HepG2 (cell line): Measurements from ENCODE around the gene KDM4B. TPM values are rescaled to one million over a fixed set of nuclear protein-coding genes. Genes with fewer than 3 reads are reported as not detected.

Experiments used
- ARNTL ChIP-seq: sonication (generic); formaldehyde crosslinking; IDR thresholded peaks from 2 replicates; pipeline ENCODE4 v1.4.0; 2020; ENCODE audit warnings: mild to moderate bottlenecking, missing genetic modification reagents
- CEBPG ChIP-seq: IDR thresholded peaks from 2 replicates; pipeline ENCODE4 v1.6.1; 2016
- FOSL2 ChIP-seq: sonication (generic); formaldehyde crosslinking; IDR thresholded peaks from 2 replicates; pipeline ENCODE4 v1.4.0; 2020; ENCODE audit warnings: missing genetic modification reagents
- GABPA ChIP-seq, 2 experiments: IDR thresholded peaks; 2 replicates each; pipeline ENCODE4 v1.6.1; 2011 to 2016; ENCODE audit warnings: low read depth in 2 of 2, low read length in 1 of 2, missing biosample characterization in 1 of 2, missing genetic modification characterization in 1 of 2
- HDAC1 ChIP-seq: sonication (generic); formaldehyde crosslinking; IDR thresholded peaks from 2 replicates; pipeline ENCODE4 v1.5.1; 2020; ENCODE audit warnings: mild to moderate bottlenecking, missing genetic modification reagents
- KDM2A ChIP-seq: sonication (generic); formaldehyde crosslinking; IDR thresholded peaks from 2 replicates; pipeline ENCODE4 v1.4.0; 2020; ENCODE audit warnings: low read depth, missing genetic modification reagents, borderline replicate concordance
- KLF6 ChIP-seq: IDR thresholded peaks from 2 replicates; pipeline ENCODE4 v1.8.0; 2016; ENCODE audit warnings: missing biosample characterization, missing genetic modification reagents
- NR2C2 ChIP-seq: sonication (generic); formaldehyde crosslinking; IDR thresholded peaks from 2 replicates; pipeline ENCODE4 v1.4.0; 2020; ENCODE audit warnings: missing genetic modification reagents, mild to moderate bottlenecking, moderate library complexity, borderline replicate concordance
- PHF8 ChIP-seq: sonication (generic); formaldehyde crosslinking; IDR thresholded peaks from 2 replicates; pipeline ENCODE4 v1.5.0; 2020; ENCODE audit warnings: missing genetic modification reagents
- RFXANK ChIP-seq: IDR thresholded peaks from 2 replicates; pipeline ENCODE4 v1.6.1; 2016
- SP5 ChIP-seq: IDR thresholded peaks from 2 replicates; pipeline ENCODE4 v1.6.1; 2016; ENCODE audit warnings: low read depth, borderline replicate concordance
- TAF1 ChIP-seq: sonication (generic); formaldehyde crosslinking; IDR thresholded peaks from 2 replicates; pipeline ENCODE4 v1.4.0; 2020; ENCODE audit warnings: missing genetic modification reagents
- ZEB1 ChIP-seq: IDR thresholded peaks from 2 replicates; pipeline ENCODE4 v1.6.1; 2012; ENCODE audit warnings: mild to moderate bottlenecking, low read depth, inconsistent platforms; ENCODE audit not compliant: insufficient replicate concordance
- ZNF772 ChIP-seq: sonication (generic); formaldehyde crosslinking; IDR thresholded peaks from 2 replicates; pipeline ENCODE4 v1.5.0; 2020; ENCODE audit warnings: mild to moderate bottlenecking, missing genetic modification reagents
- ZSCAN29 ChIP-seq: sonication (generic); formaldehyde crosslinking; conservative IDR thresholded peaks from 2 replicates; pipeline ENCODE4 v1.4.0; 2020; ENCODE audit warnings: mild to moderate bottlenecking, missing genetic modification reagents
- polyA plus RNA-seq, 8 experiments: library from polyadenylated mRNA; depleted of rRNA in 3 of 8; stranded (reverse) in 7 of 8; unstranded in 1 of 8; fragments of >200 nt; fragmentation: Illumina TruSeq in 4 of 8; extraction: Trizol in 4 of 8; gene quantifications; 2 replicates each; pipeline versions ENCODE4 v1.2.1 to v1.2.3, GENCODE V29; 2011 to 2016; ENCODE audit warnings: low read depth in 4 of 8, missing spikeins in 1 of 8, mixed read lengths in 1 of 8; ENCODE audit not compliant: insufficient read depth in 1 of 8
- total RNA-seq, 5 experiments: library from RNA; depleted of rRNA; stranded (reverse); fragments of >200 nt; fragmentation: Illumina TruSeq; extraction: Trizol; gene quantifications; 2 replicates each; pipeline ENCODE4 v1.2.3, GENCODE V29; 2016; ENCODE audit warnings: low read depth in 1 of 5
- TF ChIP-seq, protein P1 (sequence below): sonication (generic); formaldehyde crosslinking; IDR thresholded peaks from 2 replicates; pipeline ENCODE4 v1.4.0; 2020; ENCODE audit warnings: missing genetic modification reagents
- TF ChIP-seq, protein P2 (sequence below): sonication (generic); formaldehyde crosslinking; IDR thresholded peaks from 2 replicates; pipeline ENCODE4 v1.4.0; 2020; ENCODE audit warnings: mild to moderate bottlenecking, missing genetic modification reagents
- TF ChIP-seq, protein P3 (sequence below): sonication (generic); formaldehyde crosslinking; IDR thresholded peaks from 2 replicates; pipeline ENCODE4 v1.4.0; 2020; ENCODE audit warnings: mild to moderate bottlenecking, low read depth, missing genetic modification reagents
- TF ChIP-seq, protein P4 (sequence below): sonication (generic); formaldehyde crosslinking; IDR thresholded peaks from 2 replicates; pipeline ENCODE4 v1.5.1; 2020; ENCODE audit warnings: mild to moderate bottlenecking, missing genetic modification reagents, moderate library complexity

The KDM4B gene
- total and polyA plus RNA-seq, 2 of the 13 experiments (the other 11 are each of a cell fraction or from before 2014, with no cell fraction given), result 4.9 to 14.6 TPM

DNA sequence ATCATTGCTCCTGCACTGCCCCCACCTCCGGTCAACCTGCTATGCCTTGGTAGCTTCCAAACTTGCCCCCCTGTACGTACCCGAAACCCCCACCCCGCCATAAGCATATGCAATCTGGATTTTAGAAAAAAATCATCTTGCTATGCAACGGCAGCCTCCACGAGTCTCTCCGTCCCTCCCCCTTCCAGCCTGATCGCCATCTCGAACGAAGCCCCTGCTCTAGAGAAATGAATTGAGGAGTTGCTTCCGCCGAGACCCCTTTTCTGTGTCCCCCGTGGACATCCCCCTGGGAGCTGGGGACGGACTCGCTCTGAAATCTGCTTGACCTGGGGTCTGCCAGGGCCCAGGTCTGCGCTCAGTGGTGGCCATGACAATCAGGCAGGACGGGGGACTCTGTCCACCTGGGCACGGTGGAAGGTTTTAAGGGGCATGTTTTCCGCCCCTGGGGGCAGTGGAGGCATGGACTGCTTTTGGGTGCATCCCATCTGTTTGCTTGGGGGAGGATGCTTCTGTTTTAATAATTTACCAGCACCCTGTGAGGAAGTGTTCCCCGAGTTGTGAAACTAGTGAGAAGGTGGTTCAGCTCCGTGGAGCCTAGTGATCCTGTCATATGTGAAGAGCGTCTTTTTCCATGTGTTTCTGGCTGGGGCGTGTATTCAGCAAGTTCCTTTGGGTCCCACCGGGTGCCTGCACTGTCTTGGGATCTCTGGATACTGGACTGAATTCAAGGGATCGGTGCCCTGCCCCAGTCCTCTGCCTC lies 1.0 kb downstream of the KDM4B start (continued):
- no peak for TF ChIP-seq GABPA (IDR thresholded peaks at IDR 0.05; ENCODE audit: low read depth, low read length)
- TF ChIP-seq GABPA (CRISPR knock-in tag; IDR thresholded peaks at IDR 0.05; ENCODE audit: low read depth), result no peak
- TF ChIP-seq, protein P1, sequence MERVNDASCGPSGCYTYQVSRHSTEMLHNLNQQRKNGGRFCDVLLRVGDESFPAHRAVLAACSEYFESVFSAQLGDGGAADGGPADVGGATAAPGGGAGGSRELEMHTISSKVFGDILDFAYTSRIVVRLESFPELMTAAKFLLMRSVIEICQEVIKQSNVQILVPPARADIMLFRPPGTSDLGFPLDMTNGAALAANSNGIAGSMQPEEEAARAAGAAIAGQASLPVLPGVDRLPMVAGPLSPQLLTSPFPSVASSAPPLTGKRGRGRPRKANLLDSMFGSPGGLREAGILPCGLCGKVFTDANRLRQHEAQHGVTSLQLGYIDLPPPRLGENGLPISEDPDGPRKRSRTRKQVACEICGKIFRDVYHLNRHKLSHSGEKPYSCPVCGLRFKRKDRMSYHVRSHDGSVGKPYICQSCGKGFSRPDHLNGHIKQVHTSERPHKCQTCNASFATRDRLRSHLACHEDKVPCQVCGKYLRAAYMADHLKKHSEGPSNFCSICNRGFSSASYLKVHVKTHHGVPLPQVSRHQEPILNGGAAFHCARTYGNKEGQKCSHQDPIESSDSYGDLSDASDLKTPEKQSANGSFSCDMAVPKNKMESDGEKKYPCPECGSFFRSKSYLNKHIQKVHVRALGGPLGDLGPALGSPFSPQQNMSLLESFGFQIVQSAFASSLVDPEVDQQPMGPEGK (CRISPR knock-in tag), result peak; percentile 11; the same call in 1 of the 2 replicates
- TF ChIP-seq CEBPG (CRISPR knock-in tag), result 0 out of 2 replicates have a peak, but pooled peaks have one; percentile 37
- peak; percentile 41; the same call in 1 of the 2 replicates for TF ChIP-seq ZNF772 (CRISPR knock-in tag)
- TF ChIP-seq TAF1 (CRISPR knock-in tag), result 0 out of 2 replicates have a peak, but pooled peaks have one; percentile 10
- TF ChIP-seq, protein P2, sequence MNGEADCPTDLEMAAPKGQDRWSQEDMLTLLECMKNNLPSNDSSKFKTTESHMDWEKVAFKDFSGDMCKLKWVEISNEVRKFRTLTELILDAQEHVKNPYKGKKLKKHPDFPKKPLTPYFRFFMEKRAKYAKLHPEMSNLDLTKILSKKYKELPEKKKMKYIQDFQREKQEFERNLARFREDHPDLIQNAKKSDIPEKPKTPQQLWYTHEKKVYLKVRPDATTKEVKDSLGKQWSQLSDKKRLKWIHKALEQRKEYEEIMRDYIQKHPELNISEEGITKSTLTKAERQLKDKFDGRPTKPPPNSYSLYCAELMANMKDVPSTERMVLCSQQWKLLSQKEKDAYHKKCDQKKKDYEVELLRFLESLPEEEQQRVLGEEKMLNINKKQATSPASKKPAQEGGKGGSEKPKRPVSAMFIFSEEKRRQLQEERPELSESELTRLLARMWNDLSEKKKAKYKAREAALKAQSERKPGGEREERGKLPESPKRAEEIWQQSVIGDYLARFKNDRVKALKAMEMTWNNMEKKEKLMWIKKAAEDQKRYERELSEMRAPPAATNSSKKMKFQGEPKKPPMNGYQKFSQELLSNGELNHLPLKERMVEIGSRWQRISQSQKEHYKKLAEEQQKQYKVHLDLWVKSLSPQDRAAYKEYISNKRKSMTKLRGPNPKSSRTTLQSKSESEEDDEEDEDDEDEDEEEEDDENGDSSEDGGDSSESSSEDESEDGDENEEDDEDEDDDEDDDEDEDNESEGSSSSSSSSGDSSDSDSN (CRISPR knock-in tag), result peak; percentile 36
- no peak for TF ChIP-seq ZEB1
- TF ChIP-seq HDAC1 (CRISPR knock-in tag), result peak; percentile 47; the same call in 1 of the 2 replicates
- TF ChIP-seq RFXANK (CRISPR knock-in tag), result no peak
- TF ChIP-seq NR2C2 (CRISPR knock-in tag), result no peak
- TF ChIP-seq ARNTL (CRISPR knock-in tag), result 0 out of 2 replicates have a peak, but pooled peaks have one; percentile 34
- TF ChIP-seq, protein P3, sequence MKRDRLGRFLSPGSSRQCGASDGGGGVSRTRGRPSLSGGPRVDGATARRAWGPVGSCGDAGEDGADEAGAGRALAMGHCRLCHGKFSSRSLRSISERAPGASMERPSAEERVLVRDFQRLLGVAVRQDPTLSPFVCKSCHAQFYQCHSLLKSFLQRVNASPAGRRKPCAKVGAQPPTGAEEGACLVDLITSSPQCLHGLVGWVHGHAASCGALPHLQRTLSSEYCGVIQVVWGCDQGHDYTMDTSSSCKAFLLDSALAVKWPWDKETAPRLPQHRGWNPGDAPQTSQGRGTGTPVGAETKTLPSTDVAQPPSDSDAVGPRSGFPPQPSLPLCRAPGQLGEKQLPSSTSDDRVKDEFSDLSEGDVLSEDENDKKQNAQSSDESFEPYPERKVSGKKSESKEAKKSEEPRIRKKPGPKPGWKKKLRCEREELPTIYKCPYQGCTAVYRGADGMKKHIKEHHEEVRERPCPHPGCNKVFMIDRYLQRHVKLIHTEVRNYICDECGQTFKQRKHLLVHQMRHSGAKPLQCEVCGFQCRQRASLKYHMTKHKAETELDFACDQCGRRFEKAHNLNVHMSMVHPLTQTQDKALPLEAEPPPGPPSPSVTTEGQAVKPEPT (CRISPR knock-in tag), result no peak
- TF ChIP-seq, protein P4, sequence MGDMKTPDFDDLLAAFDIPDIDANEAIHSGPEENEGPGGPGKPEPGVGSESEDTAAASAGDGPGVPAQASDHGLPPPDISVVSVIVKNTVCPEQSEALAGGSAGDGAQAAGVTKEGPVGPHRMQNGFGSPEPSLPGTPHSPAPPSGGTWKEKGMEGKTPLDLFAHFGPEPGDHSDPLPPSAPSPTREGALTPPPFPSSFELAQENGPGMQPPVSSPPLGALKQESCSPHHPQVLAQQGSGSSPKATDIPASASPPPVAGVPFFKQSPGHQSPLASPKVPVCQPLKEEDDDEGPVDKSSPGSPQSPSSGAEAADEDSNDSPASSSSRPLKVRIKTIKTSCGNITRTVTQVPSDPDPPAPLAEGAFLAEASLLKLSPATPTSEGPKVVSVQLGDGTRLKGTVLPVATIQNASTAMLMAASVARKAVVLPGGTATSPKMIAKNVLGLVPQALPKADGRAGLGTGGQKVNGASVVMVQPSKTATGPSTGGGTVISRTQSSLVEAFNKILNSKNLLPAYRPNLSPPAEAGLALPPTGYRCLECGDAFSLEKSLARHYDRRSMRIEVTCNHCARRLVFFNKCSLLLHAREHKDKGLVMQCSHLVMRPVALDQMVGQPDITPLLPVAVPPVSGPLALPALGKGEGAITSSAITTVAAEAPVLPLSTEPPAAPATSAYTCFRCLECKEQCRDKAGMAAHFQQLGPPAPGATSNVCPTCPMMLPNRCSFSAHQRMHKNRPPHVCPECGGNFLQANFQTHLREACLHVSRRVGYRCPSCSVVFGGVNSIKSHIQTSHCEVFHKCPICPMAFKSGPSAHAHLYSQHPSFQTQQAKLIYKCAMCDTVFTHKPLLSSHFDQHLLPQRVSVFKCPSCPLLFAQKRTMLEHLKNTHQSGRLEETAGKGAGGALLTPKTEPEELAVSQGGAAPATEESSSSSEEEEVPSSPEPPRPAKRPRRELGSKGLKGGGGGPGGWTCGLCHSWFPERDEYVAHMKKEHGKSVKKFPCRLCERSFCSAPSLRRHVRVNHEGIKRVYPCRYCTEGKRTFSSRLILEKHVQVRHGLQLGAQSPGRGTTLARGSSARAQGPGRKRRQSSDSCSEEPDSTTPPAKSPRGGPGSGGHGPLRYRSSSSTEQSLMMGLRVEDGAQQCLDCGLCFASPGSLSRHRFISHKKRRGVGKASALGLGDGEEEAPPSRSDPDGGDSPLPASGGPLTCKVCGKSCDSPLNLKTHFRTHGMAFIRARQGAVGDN (CRISPR knock-in tag), result peak; percentile 31
- TF ChIP-seq PHF8 (CRISPR knock-in tag), result peak; percentile 41; the same call in 1 of the 2 replicates
- 0 out of 2 replicates have a peak, but pooled peaks have one; percentile 32 for TF ChIP-seq KDM2A
- no peak for TF ChIP-seq SP5
- peak; percentile 21; the same call in 1 of the 2 replicates for TF ChIP-seq FOSL2 (CRISPR knock-in tag)
- 0 out of 2 replicates have a peak, but pooled peaks have one; percentile 33 for TF ChIP-seq ZSCAN29 (CRISPR knock-in tag)
- no peak for TF ChIP-seq KLF6 (CRISPR knock-in tag)
